IPS DF 4.7 (cell line): Measurements from ENCODE around the gene MED13L.
"Not testable (repeated sequence)": the region's sequence is repeated elsewhere in the genome, so short reads cannot be mapped to it uniquely, and the experiment has no call there.

ENCODE experiments used
- DNase-seq: peaks from one replicate; pipeline ENCODE4 v3.0.0-alpha.2; 2013; ENCODE audit warnings: low spot score; ENCODE audit errors: extremely low read depth

The MED13L gene

GRCh38 chr12:116303929-116304328 is 26.4 kb upstream of the MED13L start:
- no peak for DNase-seq

GRCh38 chr12:116303066-116303465 is 25.6 kb upstream of the MED13L start:
- no peak for DNase-seq

GRCh38 chr12:116302166-116303058 is 24.9 kb upstream of the MED13L start:
- DNase-seq, result no peak

GRCh38 chr12:116301621-116302020 is 24.1 kb upstream of the MED13L start:
- no peak for DNase-seq

- no peak for DNase-seq
These were observed 22.3 kb upstream of the MED13L start for GRCh38 chr12:116299665-116300328.

- no peak for DNase-seq
These were observed 21.6 kb upstream of the MED13L start for GRCh38 chr12:116299064-116299463.

- DNase-seq, result no peak
These were observed 21.1 kb upstream of the MED13L start for GRCh38 chr12:116298578-116298977.

GRCh38 chr12:116297224-116297834 is 19.8 kb upstream of the MED13L start:
- DNase-seq, result no peak

GRCh38 chr12:116295327-116296263 is 18.1 kb upstream of the MED13L start:
- no peak for DNase-seq

GRCh38 chr12:116294454-116295165 is 17.1 kb upstream of the MED13L start:
- no peak for DNase-seq

- DNase-seq, result no peak
These were observed 16.4 kb upstream of the MED13L start for GRCh38 chr12:116293687-116294453.

GRCh38 chr12:116291218-116291617 is 13.7 kb upstream of the MED13L start:
- no peak for DNase-seq

GRCh38 chr12:116288735-116289134 is 11.2 kb upstream of the MED13L start:
- no peak for DNase-seq

- DNase-seq, result no peak
These were observed 10.4 kb upstream of the MED13L start for GRCh38 chr12:116287842-116288301.

GRCh38 chr12:116284396-116284795 is 6.9 kb upstream of the MED13L start:
- DNase-seq, result no peak

GRCh38 chr12:116283881-116284280 is 6.4 kb upstream of the MED13L start:
- not testable (repeated sequence) for DNase-seq

GRCh38 chr12:116282371-116283286 is 5.1 kb upstream of the MED13L start:
- no peak for DNase-seq

- no peak for DNase-seq
These were observed 3.2 kb upstream of the MED13L start for GRCh38 chr12:116280595-116281290.
